Suprapubic skin (tissue), 4 donors: Measurements from ENCODE around the gene UBA5. TPM values are rescaled to one million over a fixed set of nuclear protein-coding genes. Genes with fewer than 3 reads are reported as not detected.

Source experiments
- DNase-seq, 2 donors: peaks; one replicate each; pipeline ENCODE4 v3.0.0-alpha.2; 2019; ENCODE audit warnings: low spot score in 2 of 2
- H3K27ac ChIP-seq: fragments of 200-600 bp; sonication (generic); one replicate; pipeline ENCODE4 v1.5.1; 2019
- H3K27me3 ChIP-seq: fragments of 200-600 bp; sonication (generic); one replicate; pipeline ENCODE4 v1.5.1; 2019
- H3K36me3 ChIP-seq: fragments of 200-600 bp; sonication (generic); one replicate; pipeline ENCODE4 v1.5.1; 2019
- H3K4me1 ChIP-seq: fragments of 200-600 bp; sonication (generic); one replicate; pipeline ENCODE4 v1.5.1; 2019
- H3K4me3 ChIP-seq: fragments of 200-600 bp; sonication (generic); one replicate; pipeline ENCODE4 v1.5.1; 2019; ENCODE audit warnings: mild to moderate bottlenecking
- H3K9me3 ChIP-seq: fragments of 200-600 bp; sonication (generic); one replicate; pipeline ENCODE4 v1.5.1; 2019
- CTCF ChIP-seq, 2 donors: fragments of 200-600 bp in 1 of 2; fragments of 450-650 bp in 1 of 2; sonication (generic) in 1 of 2; IDR thresholded peaks; one replicate each; pipeline ENCODE4 v1.5.1; 2016 to 2019; ENCODE audit warnings: antibody characterized with exemption in 2 of 2, mild to moderate bottlenecking in 1 of 2, moderate library complexity in 1 of 2
- EP300 ChIP-seq: sonication (generic); formaldehyde crosslinking; IDR thresholded peaks from one replicate; pipeline ENCODE4 v1.6.1; 2017; ENCODE audit warnings: antibody characterized with exemption
- POLR2A ChIP-seq, 2 donors: fragments of 450-650 bp; IDR thresholded peaks; one replicate each; pipeline ENCODE4 v1.6.1; 2017; ENCODE audit warnings: antibody characterized with exemption in 2 of 2, mild to moderate bottlenecking in 2 of 2, moderate library complexity in 2 of 2
- POLR2AphosphoS5 ChIP-seq, 3 donors: sonication (generic); formaldehyde crosslinking; IDR thresholded peaks; one replicate each; pipeline ENCODE4 v1.6.1; 2017; ENCODE audit warnings: antibody characterized with exemption in 3 of 3
- WGBS: methylation state at CpG from one replicate; pipeline ENCODE4 v1.1.5; 2018; 5-methylcytosine and 5-hydroxymethylcytosine counted together
- total RNA-seq, 4 donors: library from RNA; depleted of rRNA; stranded (reverse); fragments of >200 nt; gene quantifications; one replicate each; pipeline ENCODE4 v1.1.0, GENCODE V29; 2016

UBA5 gene
- total RNA-seq, 4 donors from 2014 or later, result 16.3 to 52.3 (median 27.5) TPM

GRCh38 chr3:132721479-132722164, 61.5 kb downstream of the UBA5 start:
- Histone ChIP-seq H3K4me3 (peak overlapping the region; percentile 80), H3K27ac (peak overlapping the region; percentile 97), H3K36me3 (no peaks in the 10 kb centered on the region), H3K27me3 (no peaks in the 10 kb centered on the region), H3K4me1 (peaks cover 38% of the 10 kb centered on the region), H3K9me3 (no peaks in the 10 kb centered on the region)
- peak; percentile 88 to 91 for DNase-seq
- WGBS, result 7% methylated on average over 20 of the region's 47 CpGs
- TF ChIP-seq POLR2AphosphoS5 (IDR thresholded peaks at IDR 0.05), result no peak
- TF ChIP-seq POLR2A (IDR thresholded peaks at IDR 0.05), result no peak
- no peak for TF ChIP-seq EP300
- TF ChIP-seq CTCF (IDR thresholded peaks at IDR 0.05), result peak in 1 of 2 donors; percentile 35

GRCh38 chr3:132722165-132723023, 62.3 kb downstream of the UBA5 start, which contains the start of gene NPHP3:
TSS of gene NPHP3 (minus strand) at chr3:132722409. CDS start at chr3:132722355, 54 bp downstream.
- H3K4me1 ChIP-seq, result peaks cover 40% of the 10 kb centered on the region
- DNase-seq, result peak; percentile 99
- no peaks in the 10 kb centered on the region for H3K9me3 ChIP-seq
- no peaks in the 10 kb centered on the region for H3K36me3 ChIP-seq
- 3% methylated on average over 12 of the region's 96 CpGs for WGBS
- peak within 1 kb of the TSS; percentile 80 for H3K4me3 ChIP-seq
- H3K27ac ChIP-seq, result peak within 1 kb of the TSS; percentile 97
- TF ChIP-seq CTCF (IDR thresholded peaks at IDR 0.05), result no peak
- TF ChIP-seq POLR2AphosphoS5 (IDR thresholded peaks at IDR 0.05), result peak; percentile 65 to 80 (median 68)
- TF ChIP-seq EP300, result no peak
- TF ChIP-seq POLR2A (IDR thresholded peaks at IDR 0.05), result peak in 1 of 2 donors; percentile 77
- no peaks in the 10 kb centered on the region for H3K27me3 ChIP-seq

GRCh38 chr3:132723024-132723950, 63.2 kb downstream of the UBA5 start:
- H3K4me1 ChIP-seq, result peaks cover 40% of the 10 kb centered on the region
- peak overlapping the region; percentile 69 for H3K4me3 ChIP-seq
- 23% methylated on average over 8 of the region's 19 CpGs for WGBS
- H3K27me3 ChIP-seq, result no peaks in the 10 kb centered on the region
- no peaks in the 10 kb centered on the region for H3K9me3 ChIP-seq
- no peak for DNase-seq
- H3K27ac ChIP-seq, result peak overlapping the region; percentile 84
- no peaks in the 10 kb centered on the region for H3K36me3 ChIP-seq
- TF ChIP-seq CTCF (IDR thresholded peaks at IDR 0.05) (no peak), POLR2A (IDR thresholded peaks at IDR 0.05) (peak in 1 of 2 donors; percentile 31), EP300 (no peak), POLR2AphosphoS5 (IDR thresholded peaks at IDR 0.05) (no peak)

GRCh38 chr3:132726341-132726823, 66.3 kb downstream of the UBA5 start:
- Histone ChIP-seq H3K36me3 (no peaks in the 10 kb centered on the region), H3K4me3 (no peak overlapping the region), H3K9me3 (no peaks in the 10 kb centered on the region), H3K4me1 (peaks cover 18% of the 10 kb centered on the region), H3K27ac (no peak overlapping the region), H3K27me3 (no peaks in the 10 kb centered on the region)
- TF ChIP-seq POLR2A (IDR thresholded peaks at IDR 0.05), result no peak
- peak; percentile 69 to 76 for TF ChIP-seq CTCF (IDR thresholded peaks at IDR 0.05)
- DNase-seq, result no peak
- WGBS, result 14% methylated on average over 2 of the region's 2 CpGs

Other genes with a start within 250 kb of the UBA5 start
- gene DNAJC13, start 242.8 kb upstream of the UBA5 start, total RNA-seq, result 10 to 100 TPM; 20.6 to 52.6 (median 39.7) TPM
- gene ACKR4, start 63.1 kb upstream of the UBA5 start, total RNA-seq, result 1 to 10 TPM; 1.8 to 8.9 (median 2.6) TPM
- gene ACAD11, start 520 bp upstream of the UBA5 start, total RNA-seq, result 100 to 1,000 TPM in 1 of 4 donors, 10 to 100 TPM in 3; 18.2 to 112 (median 23.3) TPM
- 100 to 1,000 TPM in 1 of 4 donors, 10 to 100 TPM in 3; 21.0 to 133 (median 27.3) TPM for gene NPHP3, start 62.1 kb downstream of the UBA5 start, total RNA-seq